ENCODE results near the gene TRAPPC10.

Gene TRAPPC10

DNA sequence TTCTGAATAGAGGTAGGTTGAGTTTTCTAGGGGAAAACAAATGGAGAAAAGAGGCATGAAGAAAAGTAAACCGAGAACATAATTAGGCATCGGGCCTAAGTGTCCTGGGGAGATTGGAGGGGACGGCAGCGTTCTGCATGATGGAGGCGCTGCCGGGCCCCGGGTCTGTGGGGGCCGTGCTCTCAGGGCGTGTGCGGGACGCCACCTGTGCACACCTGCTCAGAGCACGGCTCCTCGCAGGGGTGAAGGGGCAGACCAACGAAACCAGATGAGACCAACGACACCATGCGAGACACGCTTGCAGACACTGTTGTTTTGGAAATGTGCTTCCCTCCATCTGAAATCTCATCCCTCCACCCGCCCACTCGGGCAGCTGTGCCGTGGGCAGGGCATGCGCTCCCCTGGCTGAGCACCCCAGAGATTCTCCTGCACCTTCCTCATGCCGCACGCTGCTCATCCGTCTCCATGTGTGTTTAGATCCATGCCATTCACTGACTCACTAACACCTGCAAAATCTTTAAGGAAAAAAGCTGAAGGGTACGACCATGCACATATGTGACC, 28.2 kb upstream of the TRAPPC10 start:
- DNase-seq: no peak

DNA sequence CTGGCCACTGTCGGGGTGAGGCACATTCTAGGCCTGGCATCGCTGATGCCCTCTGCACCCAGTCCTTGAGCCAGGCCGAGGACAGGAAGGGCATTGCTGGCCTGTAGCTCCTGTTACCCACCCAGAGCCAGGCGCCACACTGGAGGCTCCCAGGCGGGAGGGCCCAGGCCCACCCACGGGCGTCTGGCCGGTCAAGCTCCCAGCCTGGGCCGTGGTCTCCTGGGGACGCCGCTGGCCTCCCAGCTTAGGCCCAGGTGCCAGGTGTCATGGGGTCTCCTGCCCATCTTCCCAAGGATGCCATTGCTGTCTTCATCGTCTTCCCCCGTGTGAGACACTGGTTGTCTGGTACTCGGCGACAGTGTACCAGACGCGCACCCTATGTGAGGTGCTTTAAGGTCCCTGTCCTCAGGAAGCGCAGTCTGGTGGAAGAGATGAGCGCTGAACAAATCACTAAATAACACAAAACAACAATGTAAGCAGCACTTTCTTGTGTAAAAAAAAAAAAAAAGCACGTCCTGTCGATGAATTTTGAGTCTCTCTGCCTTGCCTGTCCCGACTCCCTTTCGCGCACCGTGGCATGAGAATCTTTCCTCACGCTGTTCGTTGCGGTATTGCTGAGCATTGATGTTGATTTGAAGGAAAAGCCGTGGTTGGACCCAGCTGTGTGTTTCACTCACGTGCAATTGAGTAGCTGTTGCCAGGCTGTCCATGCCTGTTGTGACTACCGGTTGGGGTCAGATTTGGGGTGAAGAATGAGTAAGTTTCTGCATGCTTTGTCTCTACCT, 27.0 kb upstream of the TRAPPC10 start:
- DNase-seq: no peak

DNA sequence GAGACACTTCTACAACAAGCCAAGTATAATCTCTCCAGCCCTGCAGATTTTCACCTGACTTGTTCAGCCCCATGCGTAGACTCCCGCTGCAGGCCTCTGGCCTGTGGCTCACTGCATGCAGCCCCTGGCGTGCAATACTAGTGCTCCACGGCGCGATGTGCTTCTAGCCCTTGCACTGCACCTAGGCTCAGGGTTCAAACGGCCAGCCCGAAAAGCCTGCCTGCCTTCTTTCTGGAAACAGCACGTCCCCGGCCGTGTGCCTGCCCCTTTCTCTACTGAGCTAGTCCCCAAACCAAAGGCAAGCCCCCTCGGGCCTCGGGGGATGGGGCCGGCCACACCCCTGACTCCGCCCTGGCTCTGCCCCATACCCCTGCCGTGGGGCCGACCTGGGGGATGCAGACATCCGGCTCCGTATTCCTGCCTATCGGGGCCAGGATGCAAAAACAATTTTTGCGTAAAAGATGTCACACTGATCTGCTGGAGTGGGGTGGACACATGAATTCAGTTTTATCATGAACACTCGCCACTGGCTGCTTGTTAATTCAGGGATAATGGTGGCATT, 26.3 kb upstream of the TRAPPC10 start:
- peak; percentile 47 for DNase-seq

DNA sequence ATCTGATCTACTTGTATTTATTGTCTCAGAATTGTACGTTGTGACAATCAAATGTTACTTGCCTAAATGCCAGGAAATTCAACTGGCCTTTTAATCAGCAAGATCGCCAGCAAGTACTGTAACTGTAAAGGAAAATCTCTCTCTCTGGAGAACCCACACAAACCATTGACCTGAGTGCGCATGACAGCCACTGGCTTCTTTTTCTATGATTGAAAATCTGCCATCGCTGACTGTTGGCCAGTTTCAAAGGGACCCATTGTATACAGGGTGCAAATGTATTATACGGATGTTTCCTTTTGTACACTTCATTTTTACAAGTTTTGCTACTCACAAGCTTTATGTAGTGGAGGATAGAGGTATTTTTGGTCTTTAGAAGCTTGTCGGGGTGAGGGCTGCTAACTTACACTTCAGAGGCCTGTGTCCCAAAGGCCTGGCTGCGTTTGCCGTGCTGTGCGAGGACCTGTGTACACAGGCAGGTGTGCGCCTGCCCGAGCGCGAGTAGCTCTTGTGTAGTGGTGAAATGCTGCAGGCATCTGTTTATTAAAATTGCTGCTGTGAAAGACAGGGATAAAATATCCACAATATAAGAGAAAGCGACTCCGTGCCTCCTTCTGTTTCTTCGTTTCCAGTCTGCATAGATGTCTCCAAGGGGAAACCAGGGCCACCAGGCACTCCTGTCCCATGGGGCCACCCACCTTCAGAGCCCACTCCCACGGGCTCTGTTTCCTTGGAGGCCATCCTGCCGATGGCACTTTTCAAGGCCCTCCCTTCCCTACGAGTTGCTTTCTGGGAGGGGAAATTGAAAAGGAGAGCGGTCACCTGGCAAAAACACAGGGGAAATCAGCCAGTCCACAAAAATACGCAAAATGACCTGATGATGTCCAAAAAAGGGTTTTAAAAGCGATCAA, 25.3 kb upstream of the TRAPPC10 start:
- no peak for DNase-seq

DNA sequence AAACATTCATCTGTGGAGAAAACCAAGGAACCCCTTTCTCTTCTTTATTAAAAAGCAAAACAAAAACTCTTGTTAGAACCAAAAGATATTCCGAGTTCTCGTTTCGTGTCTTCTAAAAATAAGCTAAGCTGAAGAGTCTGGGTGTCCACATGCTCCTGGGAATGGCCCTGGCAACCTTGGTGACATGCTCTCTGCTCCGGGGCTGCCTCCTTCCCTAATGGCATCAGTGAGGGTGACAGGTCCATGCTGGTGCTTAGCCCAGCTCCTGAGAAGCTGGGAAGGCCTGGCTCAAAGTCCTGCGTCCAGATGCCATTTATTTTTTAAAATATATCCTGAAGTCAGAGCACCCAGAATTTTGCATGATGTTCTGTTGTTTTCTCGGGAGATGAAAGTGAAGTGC, 24.6 kb upstream of the TRAPPC10 start:
- no peak for DNase-seq

DNA sequence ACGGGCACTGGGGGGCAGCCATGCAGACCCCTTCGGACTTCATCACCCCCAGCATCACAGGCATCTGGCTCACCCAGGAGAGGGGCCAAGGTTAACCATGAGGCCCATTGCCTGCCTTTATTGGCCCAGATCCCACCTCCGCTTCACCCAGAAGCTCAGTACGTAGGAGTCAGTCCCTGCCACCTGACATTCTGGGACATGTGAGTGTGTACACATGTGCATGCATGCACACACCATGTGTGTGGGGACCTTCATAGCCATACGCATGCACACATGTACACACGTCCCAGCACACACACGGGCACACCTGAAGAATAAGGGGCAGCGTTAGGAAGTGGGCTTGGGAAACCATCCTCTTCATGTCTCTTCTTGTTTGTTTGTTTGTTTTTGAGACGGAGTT, 24.1 kb upstream of the TRAPPC10 start:
- DNase-seq: no peak

DNA sequence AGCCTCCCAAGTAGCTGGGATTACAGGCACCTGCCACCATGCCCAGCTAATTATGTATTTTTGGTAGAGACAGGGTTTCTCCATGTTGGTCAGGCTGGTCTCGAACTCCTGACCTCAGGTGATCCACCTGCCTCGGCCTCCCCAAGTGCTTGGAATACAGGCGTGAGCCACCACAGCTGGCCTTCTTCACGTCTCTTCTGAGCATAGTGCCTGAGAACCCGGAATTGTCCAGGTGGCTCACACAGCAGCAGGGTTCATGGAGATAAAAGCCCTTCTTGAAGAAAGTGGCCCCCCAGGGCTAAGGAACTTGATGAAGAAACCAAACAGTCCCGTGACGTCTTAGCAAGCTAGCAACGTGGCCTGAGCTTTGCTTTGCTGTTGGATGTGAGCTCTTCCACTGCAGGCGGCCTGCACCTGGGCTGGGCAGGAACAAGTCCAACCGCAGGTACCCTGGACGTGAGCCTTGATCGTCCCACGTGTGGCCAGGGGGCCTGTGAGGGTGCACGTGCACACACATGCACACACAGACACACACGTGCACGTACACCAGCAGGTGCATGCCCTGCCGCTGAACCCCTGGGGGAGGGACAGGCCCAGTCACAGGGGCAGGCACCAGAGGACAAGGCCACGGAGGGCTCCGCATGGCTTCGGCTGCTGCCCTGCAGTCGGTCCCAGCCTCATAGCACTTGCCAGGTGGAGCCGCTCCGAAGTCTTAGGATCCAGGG, 23.4 kb upstream of the TRAPPC10 start:
- DNase-seq: no peak

DNA sequence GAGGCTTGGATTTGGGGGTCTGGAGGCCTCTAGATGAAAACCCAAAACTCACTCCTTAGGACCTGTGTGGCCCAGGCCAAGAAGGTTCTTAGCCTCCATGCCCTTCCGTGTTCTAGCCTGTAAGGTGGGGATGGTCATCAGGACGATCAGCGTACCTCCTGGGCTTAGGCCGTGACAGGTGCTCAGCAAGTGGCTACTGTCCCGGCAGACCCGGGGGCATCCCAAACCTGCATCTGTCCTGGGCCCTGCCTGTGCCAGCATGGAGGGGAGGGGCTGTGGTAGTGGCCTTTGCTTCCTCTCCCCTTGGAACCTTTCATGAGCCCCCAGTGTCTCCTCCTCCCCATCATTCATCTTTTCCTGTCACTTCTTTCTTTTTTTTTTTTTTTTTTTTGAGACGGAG, 22.7 kb upstream of the TRAPPC10 start:
- DNase-seq: no peak

DNA sequence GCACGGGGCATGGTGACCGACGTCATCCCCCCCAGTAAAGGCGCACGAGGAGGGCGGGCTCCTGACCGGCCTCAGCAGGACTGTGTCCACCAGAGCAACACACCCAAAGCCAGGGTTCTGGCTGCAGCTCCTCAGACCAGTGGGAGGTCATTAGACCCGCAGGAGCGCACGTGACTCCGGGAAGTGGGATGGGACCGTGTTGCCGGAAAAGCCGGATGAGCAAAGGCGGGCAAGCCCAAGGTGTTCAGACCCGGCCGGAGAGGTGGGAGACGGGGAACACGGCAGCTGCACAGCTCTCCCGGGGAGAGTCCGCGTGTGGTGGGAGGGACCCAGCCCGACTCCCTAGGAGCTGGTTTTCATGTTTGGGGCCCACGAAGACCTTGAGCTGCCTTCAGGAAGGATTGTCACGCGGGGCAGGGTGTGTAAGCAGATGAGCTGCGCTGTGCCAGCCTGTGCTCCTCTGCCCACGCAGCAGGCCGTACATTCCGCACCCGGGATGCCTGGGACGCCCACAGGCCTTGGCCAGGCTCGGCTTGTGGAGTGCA, 20.6 kb upstream of the TRAPPC10 start:
- DNase-seq: no peak

DNA sequence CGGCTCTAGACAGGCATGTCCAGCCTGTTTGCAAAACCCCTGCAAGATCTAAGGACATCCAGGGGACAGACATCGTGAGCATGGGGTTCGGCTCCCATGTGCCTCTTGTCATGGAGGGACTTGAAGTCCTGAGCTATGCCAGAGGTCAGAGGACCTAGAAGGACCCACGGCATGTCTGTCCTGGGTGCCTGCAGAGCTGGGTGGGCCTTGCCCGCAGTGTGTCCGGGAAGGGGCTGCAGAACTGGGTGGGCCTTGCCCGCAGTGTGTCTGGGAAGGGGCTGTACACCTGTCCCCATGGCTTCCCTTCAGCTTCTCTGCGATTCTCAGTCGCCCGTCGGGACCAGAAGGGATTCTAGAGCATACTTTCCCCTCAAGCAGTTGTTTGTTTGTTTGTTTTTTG, 20.0 kb upstream of the TRAPPC10 start:
- no peak for DNase-seq

DNA sequence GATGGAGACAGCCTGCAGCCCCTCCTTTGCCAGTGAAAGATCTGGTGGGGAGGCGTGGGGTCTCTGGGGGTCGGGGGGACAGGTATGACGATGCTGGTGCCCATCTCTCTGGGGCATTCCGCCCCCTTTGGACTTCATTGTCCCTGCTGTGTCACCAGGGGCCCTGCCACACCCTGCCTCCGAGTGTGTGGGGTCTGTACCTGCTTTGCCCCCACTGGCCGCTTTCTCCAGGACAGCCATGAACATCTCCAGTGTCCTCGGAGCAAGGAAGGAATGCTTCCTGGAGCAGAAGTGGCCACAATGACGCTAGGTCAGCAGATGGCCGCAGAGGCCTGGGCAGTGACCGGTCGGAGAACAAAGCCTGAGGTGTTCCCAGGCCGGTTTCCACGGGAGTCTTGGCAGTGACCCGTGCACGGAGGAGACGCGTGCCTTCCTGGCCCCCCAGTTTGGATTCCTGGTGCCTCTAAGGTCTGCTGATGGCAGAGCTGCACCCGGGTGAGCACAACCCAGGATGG, 18.6 kb upstream of the TRAPPC10 start:
- DNase-seq: no peak

DNA sequence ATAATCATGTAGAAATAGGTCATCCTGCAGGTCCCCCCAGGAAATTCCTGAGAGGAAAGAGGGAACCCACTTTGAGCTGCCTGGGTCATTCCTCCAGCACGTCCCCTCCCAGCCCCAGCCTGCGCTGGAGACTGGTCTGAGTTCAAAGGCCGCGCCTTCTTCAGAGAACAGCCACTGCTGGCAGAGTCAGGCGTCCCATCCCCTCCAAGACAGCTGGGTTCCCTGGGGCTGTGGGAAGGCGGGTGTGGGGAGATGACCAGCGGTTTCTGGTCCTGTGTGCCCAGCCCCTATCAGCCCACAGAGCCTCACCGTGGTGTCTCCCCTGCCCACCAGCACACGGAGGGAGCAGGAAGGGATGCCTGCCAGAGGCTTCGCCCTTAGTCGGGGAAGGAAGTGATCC, 18.0 kb upstream of the TRAPPC10 start:
- no peak for DNase-seq

DNA sequence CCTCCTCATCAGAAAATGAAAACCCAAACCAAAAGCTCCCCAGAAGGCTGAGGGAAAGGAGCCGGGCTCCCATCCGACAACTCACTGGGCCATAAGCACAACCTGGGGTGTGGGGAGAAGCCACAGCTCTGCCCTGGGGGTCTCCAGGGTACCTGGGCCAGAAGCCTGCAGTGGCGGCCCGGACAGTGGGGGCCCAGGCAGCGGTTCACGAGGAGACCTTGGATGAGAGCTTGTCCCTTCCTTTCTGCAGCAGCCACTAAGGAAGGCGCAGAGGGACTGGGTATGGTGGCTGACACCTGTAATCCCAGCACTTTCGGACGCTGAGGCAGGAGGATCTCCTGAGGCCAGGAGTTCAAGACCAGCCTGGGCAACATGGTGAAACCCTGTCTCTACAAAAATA, 17.5 kb upstream of the TRAPPC10 start:
- DNase-seq: no peak

DNA sequence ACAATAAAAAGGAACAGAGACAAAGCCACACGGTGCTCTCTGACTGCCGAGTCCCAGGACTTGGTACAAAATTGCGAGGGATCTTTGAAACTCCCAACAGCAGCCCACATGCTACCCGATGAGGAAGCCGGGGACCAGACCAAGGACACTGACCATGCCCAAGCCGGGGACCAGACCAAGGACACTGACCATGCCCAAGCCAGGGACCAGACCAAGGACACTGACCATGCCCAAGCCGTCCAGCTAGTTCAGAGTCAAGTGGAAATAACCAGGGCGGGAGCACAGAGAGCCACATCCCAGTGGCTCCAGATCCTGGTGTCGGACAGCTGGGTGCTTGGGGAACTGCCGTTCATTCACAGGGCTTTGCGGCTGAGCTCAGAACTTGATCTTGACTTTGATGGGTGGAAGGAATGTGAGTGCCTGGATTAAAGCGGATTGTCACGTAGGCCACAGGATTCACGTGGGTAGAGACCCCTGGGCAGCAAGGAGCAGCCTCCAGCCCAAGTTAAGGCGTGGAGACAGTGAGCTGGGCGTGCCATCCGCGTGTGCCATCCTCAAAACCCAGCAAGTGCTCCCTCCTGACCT, 16.5 kb upstream of the TRAPPC10 start:
- DNase-seq: no peak

DNA sequence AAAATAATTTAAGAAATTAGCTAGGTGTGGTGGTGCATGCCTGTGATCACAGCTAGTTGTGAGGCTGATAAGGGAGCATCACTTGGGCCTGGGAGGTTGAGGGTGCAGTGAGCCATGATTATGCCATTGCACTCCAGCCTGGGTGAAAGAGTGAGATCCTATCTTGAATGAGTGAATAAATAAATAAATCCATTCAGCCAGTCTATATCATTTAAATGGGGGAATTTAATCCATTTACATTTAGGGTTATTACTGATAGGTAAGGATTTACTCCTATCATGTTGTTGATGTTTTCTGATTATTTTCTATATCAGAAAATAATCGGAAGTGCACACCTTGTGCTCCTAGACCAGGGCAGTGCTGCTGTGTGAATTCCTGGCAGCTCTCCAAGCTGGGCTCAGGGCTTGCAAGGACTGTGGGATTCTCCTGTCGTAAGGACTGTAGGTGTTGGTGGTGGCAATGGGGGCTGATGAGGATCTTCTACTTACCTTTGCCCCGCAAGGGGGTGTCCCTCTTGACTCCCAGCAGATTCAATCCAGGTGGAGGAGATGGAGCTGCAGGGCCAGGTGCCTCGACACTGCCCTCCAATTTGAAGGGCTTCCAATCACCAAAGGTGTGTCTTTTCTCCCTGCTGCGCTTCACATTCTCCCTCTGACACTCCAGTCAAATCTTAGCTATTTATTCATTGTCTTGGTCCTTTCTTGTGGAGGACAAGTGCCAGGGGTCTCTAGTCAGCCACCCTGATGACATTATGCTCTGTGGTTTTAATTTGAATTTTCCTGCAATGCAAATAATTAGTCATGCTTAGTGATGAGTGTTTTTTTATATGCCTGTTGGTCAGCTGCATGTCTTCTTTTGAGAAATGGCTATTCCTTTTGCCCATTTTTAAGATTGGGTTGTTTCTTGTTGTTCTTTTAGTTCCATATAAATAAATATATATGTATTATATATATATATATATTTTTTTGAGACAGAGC, 14.1 kb upstream of the TRAPPC10 start:
- no peak for DNase-seq

DNA sequence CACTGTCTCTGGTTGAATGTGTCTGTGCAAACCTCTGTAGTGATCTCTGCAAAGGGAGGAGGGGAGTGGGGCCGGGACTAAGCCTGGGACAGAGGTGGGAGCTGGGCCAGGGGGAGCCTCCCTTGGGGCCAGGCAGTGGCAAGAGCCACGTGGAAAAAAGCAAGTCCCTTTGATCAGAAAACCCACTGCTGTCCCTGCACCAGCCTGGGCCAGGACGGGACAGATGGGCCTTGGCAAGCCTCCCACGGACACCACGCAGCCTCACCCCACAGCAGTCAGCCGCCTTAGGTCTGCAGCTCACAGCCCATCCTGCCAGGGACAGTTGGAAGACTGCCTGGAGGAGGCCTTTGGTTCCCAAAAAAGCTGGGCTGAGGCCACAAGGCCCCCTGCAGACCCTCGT, 11.7 kb upstream of the TRAPPC10 start:
- DNase-seq: no peak

DNA sequence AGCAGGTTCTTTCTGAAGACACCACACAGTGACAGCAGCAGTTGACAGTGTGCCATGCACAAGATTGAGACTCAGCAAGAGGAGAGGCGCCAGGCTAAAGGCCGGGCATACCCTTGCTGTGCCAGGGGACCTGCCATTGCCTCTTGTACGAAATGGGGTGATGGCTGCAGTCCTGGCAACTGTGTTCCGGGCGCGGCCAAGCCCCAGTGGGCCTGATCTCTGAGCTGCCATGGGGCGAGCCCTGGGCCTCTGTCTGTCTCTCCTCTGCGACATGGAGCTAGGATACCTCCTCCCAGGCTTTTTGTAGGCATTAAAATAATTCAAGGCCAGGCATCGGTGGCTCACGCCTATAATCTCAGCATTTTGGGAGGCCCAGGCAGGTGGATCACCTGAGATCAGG, 9.6 kb upstream of the TRAPPC10 start:
- DNase-seq: no peak

DNA sequence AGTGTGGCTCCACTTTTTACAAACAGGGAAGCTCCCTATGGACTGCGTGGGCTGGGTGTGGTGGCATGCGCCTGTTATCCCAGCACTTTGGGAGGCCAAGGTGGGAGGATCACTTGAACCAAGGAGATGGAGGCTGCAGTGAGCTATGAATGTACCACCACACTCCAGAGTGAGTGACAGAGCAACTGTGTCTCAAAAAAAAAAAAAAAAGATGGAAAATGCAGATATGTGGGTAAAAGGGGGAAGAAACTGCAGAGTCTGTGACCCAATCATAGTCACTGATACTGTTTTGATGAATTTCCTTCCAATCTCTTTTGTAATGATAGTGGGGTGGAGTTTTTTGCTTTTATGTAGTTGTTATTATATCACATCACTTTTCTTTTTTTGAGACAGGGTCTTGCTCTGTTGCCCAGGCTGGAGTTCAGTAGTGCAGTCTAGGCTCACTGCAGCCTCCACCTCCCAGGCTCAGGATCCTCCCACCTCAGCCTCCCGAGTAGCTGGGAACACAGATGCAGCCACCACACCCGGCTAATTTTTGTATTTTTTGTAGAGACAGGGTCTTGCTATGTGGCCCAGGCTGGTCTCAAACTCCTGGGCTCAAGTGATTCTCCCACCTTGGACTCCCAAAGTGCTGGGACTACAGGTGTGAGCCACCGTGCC, 8.7 kb upstream of the TRAPPC10 start:
- no peak for DNase-seq

DNA sequence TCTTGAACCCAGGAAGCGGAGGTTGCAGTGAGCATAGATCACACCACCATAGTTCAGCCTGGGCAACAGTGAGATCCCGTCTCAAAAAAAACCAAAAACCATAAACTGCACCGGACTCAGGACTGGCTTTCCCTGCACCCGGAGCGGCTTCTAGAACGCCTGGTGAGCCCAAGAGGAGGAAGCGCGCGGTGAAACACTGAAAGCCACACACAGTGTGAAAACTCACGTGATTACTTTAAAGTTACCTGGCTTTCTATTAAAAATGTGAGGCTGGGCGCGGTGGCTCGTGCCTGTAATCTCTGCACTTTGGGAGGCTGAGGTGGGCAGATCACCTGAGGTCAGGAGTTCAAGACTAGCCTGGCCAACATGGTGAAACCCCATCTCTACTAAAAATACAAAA, 7.0 kb upstream of the TRAPPC10 start:
- DNase-seq: no peak

DNA sequence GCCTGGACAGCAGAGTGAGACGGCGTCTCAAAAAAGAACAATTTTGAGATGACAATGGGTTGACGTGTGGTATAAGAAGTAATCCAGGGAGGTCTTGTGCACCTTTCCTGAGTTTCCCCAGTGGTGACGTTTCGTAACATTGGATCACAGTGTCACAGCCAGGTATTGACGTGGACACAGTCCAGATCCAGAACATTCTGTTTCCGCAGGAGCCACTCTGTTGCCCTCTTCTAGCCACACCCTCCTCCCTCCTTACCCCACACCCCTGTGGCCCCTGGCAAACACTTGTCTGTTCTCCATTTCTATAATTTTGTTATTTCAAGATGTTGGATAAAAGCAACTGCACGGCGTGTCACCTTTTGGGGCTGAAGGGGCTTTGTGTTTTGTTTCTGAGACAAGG, 6.5 kb upstream of the TRAPPC10 start:
- DNase-seq: no peak
